K562 (cell line): ENCODE data around the gene TTC33. TPM values are rescaled to one million over a fixed set of nuclear protein-coding genes. Genes with fewer than 3 reads are reported as not detected.

Experiments used
- AFF1 ChIP-seq, 2 experiments: fragments of 450-650 bp; IDR thresholded peaks; 2 replicates each; pipeline ENCODE4 v1.6.1; 2018; ENCODE audit warnings: mild to moderate bottlenecking in 2 of 2, low read depth in 1 of 2; ENCODE audit not compliant: partially characterized antibody in 2 of 2
- ATF4 ChIP-seq: fragments of 450-650 bp; formaldehyde crosslinking; IDR thresholded peaks from 2 replicates; pipeline ENCODE4 v1.4.0; 2022; ENCODE audit warnings: mild to moderate bottlenecking, moderate library complexity
- CAMTA2 ChIP-seq: fragments of 250-450 bp; sonication (Bioruptor Pico); conservative IDR thresholded peaks from 2 replicates; pipeline ENCODE4 v1.5.1; 2022
- GTF2B ChIP-seq: IDR thresholded peaks from 2 replicates; pipeline ENCODE4 v1.6.1; 2011; ENCODE audit not compliant: insufficient read length; ENCODE audit errors: extremely low read depth
- TAF1 ChIP-seq: IDR thresholded peaks from 2 replicates; pipeline ENCODE4 v1.6.1; 2011; ENCODE audit warnings: mild to moderate bottlenecking, low read length, moderate library complexity; ENCODE audit not compliant: insufficient read depth, control insufficient read depth, severe bottlenecking; ENCODE audit errors: extremely low read depth
- ZNF592 ChIP-seq: fragments of 450-650 bp; IDR thresholded peaks from 2 replicates; pipeline ENCODE4 v1.6.1; 2017; ENCODE audit warnings: antibody characterized with exemption, mild to moderate bottlenecking
- ZNF609 ChIP-seq: sonication (generic); formaldehyde crosslinking; IDR thresholded peaks from 2 replicates; pipeline ENCODE4 v1.8.1; 2023; ENCODE audit warnings: missing genetic modification reagents, mild to moderate bottlenecking, borderline replicate concordance
- polyA plus RNA-seq, 8 experiments: library from polyadenylated mRNA; depleted of rRNA in 4 of 8; stranded (reverse) in 5 of 8; unstranded in 3 of 8; fragments of >200 nt; fragmentation: Nextera tagmentation in 2 of 8; fragmentation: Illumina TruSeq in 1 of 8; extraction: Ambion mirVana in 2 of 8; extraction: Trizol in 1 of 8; gene quantifications; 2 replicates each; pipeline versions ENCODE4 v1.2.1 to v1.2.3, GENCODE V29; 2011 to 2014; ENCODE audit warnings: inconsistent platforms in 1 of 8, missing spikeins in 1 of 8
- total RNA-seq, 7 experiments: library from RNA; depleted of rRNA in 6 of 7; stranded (reverse); fragments of >200 nt in 6 of 7; fragmentation: Illumina TruSeq in 2 of 7; extraction: Trizol in 2 of 7; gene quantifications; 2 replicates each; pipeline versions ENCODE4 v1.2.1 to v1.2.3, GENCODE V29; 2011 to 2021; ENCODE audit warnings: low replicate concordance in 1 of 7

TTC33 gene
- total and polyA plus RNA-seq, 9 of the 15 experiments (the other 6 are each of a cell fraction or from before 2014, with no cell fraction given): 11.5 to 24.9 (median 21.1) TPM

- TF ChIP-seq ZNF592 (peak; percentile 91), GTF2B (no peak), ATF4 (CRISPR knock-in tag) (peak; percentile 61; the same call in 1 of the 2 replicates), ZNF609 (CRISPR knock-in tag) (peak; percentile 66; the same call in 1 of the 2 replicates), CAMTA2 (CRISPR knock-in tag) (no peak), AFF1 (IDR thresholded peaks at IDR 0.05; ENCODE audit: low read depth in 1 of 2, partially characterized antibody in 2 of 2) (peak in 1 of 2 experiments; percentile 98), TAF1 (peak; percentile 62)
Observed at GRCh38 chr5:40755407-40756365, at the start of gene TTC33 (continued).
